Gastrocnemius medialis (tissue), 4 donors: ENCODE data around the gene MTFMT.

Experiments
- POLR2A ChIP-seq, 2 donors: fragments of 450-650 bp; IDR thresholded peaks; one replicate each; pipeline ENCODE4 v1.6.1; 2017; ENCODE audit warnings: antibody characterized with exemption in 2 of 2, mild to moderate bottlenecking in 2 of 2, moderate library complexity in 2 of 2
- TF ChIP-seq, protein P1 (sequence below), 5 experiments: fragments of 450-650 bp in 3 of 5; fragments of 200-600 bp in 2 of 5; sonication (generic) in 2 of 5; IDR thresholded peaks in 4 of 5; conservative IDR thresholded peaks in 1 of 5; 1 replicate in 4 of 5; 2 replicates in 1 of 5; pipeline ENCODE4 v1.5.1; 2016 to 2019; ENCODE audit warnings: antibody characterized with exemption in 5 of 5, mild to moderate bottlenecking in 3 of 5, moderate library complexity in 3 of 5

DNA sequence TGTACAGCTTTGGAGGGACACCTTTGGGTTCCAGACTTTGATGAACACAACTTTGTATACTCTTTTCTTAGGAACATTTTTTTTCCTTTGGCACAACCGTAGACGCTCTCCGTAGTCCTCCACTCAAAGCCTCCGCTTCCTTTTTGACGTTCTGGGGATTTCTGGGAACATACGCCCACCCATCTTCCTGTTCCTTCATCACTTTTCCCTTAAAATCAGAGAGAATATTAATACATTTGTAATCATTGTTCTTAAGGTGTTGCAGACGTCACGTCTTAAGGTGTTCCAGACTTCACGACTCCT, 39.3 kb downstream of the MTFMT start:
- TF ChIP-seq, protein P1, sequence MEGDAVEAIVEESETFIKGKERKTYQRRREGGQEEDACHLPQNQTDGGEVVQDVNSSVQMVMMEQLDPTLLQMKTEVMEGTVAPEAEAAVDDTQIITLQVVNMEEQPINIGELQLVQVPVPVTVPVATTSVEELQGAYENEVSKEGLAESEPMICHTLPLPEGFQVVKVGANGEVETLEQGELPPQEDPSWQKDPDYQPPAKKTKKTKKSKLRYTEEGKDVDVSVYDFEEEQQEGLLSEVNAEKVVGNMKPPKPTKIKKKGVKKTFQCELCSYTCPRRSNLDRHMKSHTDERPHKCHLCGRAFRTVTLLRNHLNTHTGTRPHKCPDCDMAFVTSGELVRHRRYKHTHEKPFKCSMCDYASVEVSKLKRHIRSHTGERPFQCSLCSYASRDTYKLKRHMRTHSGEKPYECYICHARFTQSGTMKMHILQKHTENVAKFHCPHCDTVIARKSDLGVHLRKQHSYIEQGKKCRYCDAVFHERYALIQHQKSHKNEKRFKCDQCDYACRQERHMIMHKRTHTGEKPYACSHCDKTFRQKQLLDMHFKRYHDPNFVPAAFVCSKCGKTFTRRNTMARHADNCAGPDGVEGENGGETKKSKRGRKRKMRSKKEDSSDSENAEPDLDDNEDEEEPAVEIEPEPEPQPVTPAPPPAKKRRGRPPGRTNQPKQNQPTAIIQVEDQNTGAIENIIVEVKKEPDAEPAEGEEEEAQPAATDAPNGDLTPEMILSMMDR (IDR thresholded peaks at IDR 0.05 in 4 of 5, conservative IDR thresholded peaks at IDR 0.05 in 1 of 5) = no peak
- no peak for TF ChIP-seq POLR2A (IDR thresholded peaks at IDR 0.05)
